ENCODE results near the gene SPTBN2. TPM values are rescaled to one million over a fixed set of nuclear protein-coding genes. Genes with fewer than 3 reads are reported as not detected.

The SPTBN2 gene
- total and polyA plus RNA-seq, 4 experiments from 2014 or later, result not detected

Other genes starting within 250 kb of the SPTBN2 start
- 10 to 100 TPM; 21.0 to 24.0 TPM for gene DPP3, start 248.8 kb downstream of the SPTBN2 start, total RNA-seq
- gene DPP3, start 248.8 kb downstream of the SPTBN2 start, polyA plus RNA-seq, result 10 to 100 TPM; 27.8 to 31.0 TPM
- gene BBS1, start 218.6 kb downstream of the SPTBN2 start, total RNA-seq, result 10 to 100 TPM; 37.3 to 41.3 TPM
- 10 to 100 TPM in 1 of 2 donors, 1 to 10 TPM in 1; 8.9 to 15.5 TPM for gene BBS1, start 218.6 kb downstream of the SPTBN2 start, polyA plus RNA-seq
- gene ZDHHC24, start 183.2 kb downstream of the SPTBN2 start, total RNA-seq, result 10 to 100 TPM; 24.5 to 27.2 TPM
- gene ZDHHC24, start 183.2 kb downstream of the SPTBN2 start, polyA plus RNA-seq, result 10 to 100 TPM; 12.2 to 15.1 TPM
- gene ACTN3, start 182.3 kb downstream of the SPTBN2 start, total RNA-seq, result under 1 TPM; 0.17 to 0.20 TPM
- gene ACTN3, start 182.3 kb downstream of the SPTBN2 start, polyA plus RNA-seq, result not detected
- gene CTSF, start 160.6 kb downstream of the SPTBN2 start, total RNA-seq, result 10 to 100 TPM; 28.1 to 31.7 TPM
- gene CTSF, start 160.6 kb downstream of the SPTBN2 start, polyA plus RNA-seq, result 10 to 100 TPM; 13.3 to 18.5 TPM
- not detected for gene CCDC87, start 136.2 kb downstream of the SPTBN2 start, total RNA-seq
- gene CCDC87, start 136.2 kb downstream of the SPTBN2 start, polyA plus RNA-seq, result under 1 TPM in 1 of 2 donors, not detected in 1; 0.34 TPM
- 10 to 100 TPM; 61.0 to 61.5 TPM for gene CCS, start 136.0 kb downstream of the SPTBN2 start, total RNA-seq
- gene CCS, start 136.0 kb downstream of the SPTBN2 start, polyA plus RNA-seq, result 10 to 100 TPM; 36.1 to 38.7 TPM
- 100 to 1,000 TPM; 158 to 196 TPM for gene RBM14, start 112.6 kb downstream of the SPTBN2 start, total RNA-seq
- 10 to 100 TPM; 66.2 to 78.2 TPM for gene RBM14, start 112.6 kb downstream of the SPTBN2 start, polyA plus RNA-seq
- 100 to 1,000 TPM; 183 to 189 TPM for gene RBM4, start 90.5 kb downstream of the SPTBN2 start, total RNA-seq
- gene RBM4, start 90.5 kb downstream of the SPTBN2 start, polyA plus RNA-seq, result 100 to 1,000 TPM; 213 to 231 TPM
- 10 to 100 TPM; 26.6 to 26.9 TPM for gene RBM4B, start 51.3 kb downstream of the SPTBN2 start, total RNA-seq
- gene RBM4B, start 51.3 kb downstream of the SPTBN2 start, polyA plus RNA-seq, result 10 to 100 TPM in 1 of 2 donors, 1 to 10 TPM in 1; 6.3 to 15.4 TPM
- gene RCE1, start 114.2 kb upstream of the SPTBN2 start, total RNA-seq, result 10 to 100 TPM; 30.0 to 34.5 TPM
- 10 to 100 TPM; 23.3 to 31.3 TPM for gene RCE1, start 114.2 kb upstream of the SPTBN2 start, polyA plus RNA-seq
- 1 to 10 TPM; 5.1 to 5.3 TPM for gene LRFN4, start 127.8 kb upstream of the SPTBN2 start, total RNA-seq
- 1 to 10 TPM in 1 of 2 donors, under 1 TPM in 1; 0.42 to 2.9 TPM for gene LRFN4, start 127.8 kb upstream of the SPTBN2 start, polyA plus RNA-seq
- gene PC, start 229.2 kb upstream of the SPTBN2 start, total RNA-seq, result 1 to 10 TPM; 7.6 to 7.7 TPM
- 1 to 10 TPM; 2.9 to 3.2 TPM for gene PC, start 229.2 kb upstream of the SPTBN2 start, polyA plus RNA-seq
- not detected for gene C11orf86, start 246.1 kb upstream of the SPTBN2 start, total RNA-seq
- not detected for gene C11orf86, start 246.1 kb upstream of the SPTBN2 start, polyA plus RNA-seq

Measured in CD4-positive, alpha-beta memory T cell (primary cell).